ENCODE data around the gene RNF44.
"Not testable (repeated sequence)": the region's sequence is repeated elsewhere in the genome, so short reads cannot be mapped to it uniquely, and the experiment has no call there.

RNF44 gene

GRCh38 chr5:176489077-176489476, 48.1 kb downstream of the RNF44 start:
- H3K4me2 ChIP-seq: no peak overlapping the region
- H3K27ac ChIP-seq: no peak overlapping the region
- no peak overlapping the region for H3K4me3 ChIP-seq
- no peak for TF ChIP-seq Cebpa-rat (IDR thresholded peaks at IDR 0.05)
- H3K36me3 ChIP-seq: peaks cover 99% of the 10 kb centered on the region
- no peak overlapping the region for H3K9ac ChIP-seq
- H3K9me3 ChIP-seq: no peaks in the 10 kb centered on the region
- peaks cover 46% of the 10 kb centered on the region for H4K20me1 ChIP-seq
- no peaks in the 10 kb centered on the region for H3K27me3 ChIP-seq
- H3K4me1 ChIP-seq: no peaks in the 10 kb centered on the region

GRCh38 chr5:176487160-176487559, 50.0 kb downstream of the RNF44 start:
- H3K4me3 ChIP-seq: not testable (repeated sequence)

GRCh38 chr5:176486189-176486757, 50.9 kb downstream of the RNF44 start:
- H3K36me3 ChIP-seq: peaks cover 99% of the 10 kb centered on the region
- H3K4me2 ChIP-seq: no peak overlapping the region
- H3K9ac ChIP-seq: no peak overlapping the region
- no peak overlapping the region for H3K27ac ChIP-seq
- no peak for TF ChIP-seq Cebpa-rat (IDR thresholded peaks at IDR 0.05)
- H3K4me1 ChIP-seq: no peaks in the 10 kb centered on the region
- 0 out of 2 replicates have a peak, but pooled peaks cover 5% of the 10 kb centered on the region for H3K9me3 ChIP-seq
- no peaks in the 10 kb centered on the region for H3K27me3 ChIP-seq
- H4K20me1 ChIP-seq: peaks cover 57% of the 10 kb centered on the region
- H3K4me3 ChIP-seq: no peak overlapping the region

More at GRCh38 chr5:176487160-176487559, 50.0 kb downstream of the RNF44 start:
- H3K27ac ChIP-seq, H3K4me1 ChIP-seq, H3K9me3 ChIP-seq, H3K4me2 ChIP-seq, H3K9ac ChIP-seq, H3K27me3 ChIP-seq: not testable (repeated sequence)
- Histone ChIP-seq H3K36me3 (peaks cover 99% of the 10 kb centered on the region), H4K20me1 (peaks cover 49% of the 10 kb centered on the region)

- H4K20me1 ChIP-seq: peaks cover 58% of the 10 kb centered on the region
- no peaks in the 10 kb centered on the region for H3K4me1 ChIP-seq
- 0 out of 2 replicates have a peak, but pooled peaks cover 5% of the 10 kb centered on the region for H3K9me3 ChIP-seq
- no peak overlapping the region for H3K4me2 ChIP-seq
- no peak overlapping the region for H3K4me3 ChIP-seq
- TF ChIP-seq Cebpa-rat (IDR thresholded peaks at IDR 0.05): no peak
- H3K27me3 ChIP-seq: no peaks in the 10 kb centered on the region
- no peak overlapping the region for H3K9ac ChIP-seq
- H3K27ac ChIP-seq: no peak overlapping the region
- H3K36me3 ChIP-seq: peaks cover 98% of the 10 kb centered on the region
Observed at GRCh38 chr5:176485176-176485575, 52.0 kb downstream of the RNF44 start.

- peaks cover 80% of the 10 kb centered on the region for H3K36me3 ChIP-seq
- H4K20me1 ChIP-seq: peaks cover 65% of the 10 kb centered on the region
- 0 out of 2 replicates have a peak, but pooled peaks cover 5% of the 10 kb centered on the region for H3K9me3 ChIP-seq
- no peak overlapping the region for H3K9ac ChIP-seq
- TF ChIP-seq Cebpa-rat (IDR thresholded peaks at IDR 0.05): no peak
- H3K4me3 ChIP-seq: no peak overlapping the region
- H3K27me3 ChIP-seq: no peaks in the 10 kb centered on the region
- H3K27ac ChIP-seq: no peak overlapping the region
- no peaks in the 10 kb centered on the region for H3K4me1 ChIP-seq
- no peak overlapping the region for H3K4me2 ChIP-seq
Observed at GRCh38 chr5:176481711-176482110, 55.5 kb downstream of the RNF44 start.
